DMS153 (cell line): ENCODE results near the gene PIR.

Source experiments
- DNase-seq: peaks from one replicate; lab custom pipeline; 2025; lab: John Stamatoyannopoulos, UW

The PIR gene

DNA sequence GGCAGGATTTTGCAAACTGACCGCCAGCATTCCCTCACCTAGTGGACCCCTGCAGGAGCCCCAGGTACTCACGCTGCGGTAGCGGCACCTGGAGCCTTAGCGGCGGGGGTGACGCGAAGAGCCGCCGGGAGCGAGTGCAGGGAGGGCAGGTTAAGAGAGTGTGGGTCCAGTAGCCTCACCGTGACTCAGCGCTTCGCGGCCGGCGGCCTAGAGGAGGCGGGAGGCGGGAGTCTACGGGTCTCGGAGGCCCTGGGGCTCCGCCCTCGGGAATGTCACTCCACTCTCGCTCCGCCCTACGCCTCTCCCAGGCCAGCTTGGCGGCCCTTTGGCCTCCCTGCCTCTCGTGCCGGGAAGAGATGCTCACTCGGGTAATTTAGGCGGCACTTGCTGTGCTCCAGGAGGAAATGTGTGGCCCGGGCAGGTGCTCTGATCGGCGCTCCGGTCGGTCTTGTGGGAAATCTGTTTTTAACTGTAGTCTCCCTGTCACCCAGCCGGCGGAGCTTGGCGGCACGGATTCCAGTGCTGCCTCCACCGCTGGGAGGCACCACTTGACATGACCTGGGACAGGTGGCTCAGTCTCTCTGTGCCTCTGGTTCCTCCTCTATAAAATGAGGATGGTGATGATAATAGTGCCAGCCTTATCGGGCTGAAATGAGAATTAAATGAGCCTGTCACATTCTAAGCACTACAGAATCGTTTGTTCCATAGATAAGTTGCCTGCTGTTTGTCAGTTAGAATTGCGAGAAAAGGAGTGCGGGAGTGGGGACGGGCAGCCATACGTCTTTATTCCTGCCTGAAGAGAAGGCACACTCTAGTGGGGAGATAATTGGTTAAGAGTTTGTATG lies at the start of gene PIR:
PIR (minus strand) TSS at position 216 of the 845 bp plus-strand sequence. CDS start 2,076 bp downstream, outside the sequence.
- DNase-seq = peak; percentile 67

DNA sequence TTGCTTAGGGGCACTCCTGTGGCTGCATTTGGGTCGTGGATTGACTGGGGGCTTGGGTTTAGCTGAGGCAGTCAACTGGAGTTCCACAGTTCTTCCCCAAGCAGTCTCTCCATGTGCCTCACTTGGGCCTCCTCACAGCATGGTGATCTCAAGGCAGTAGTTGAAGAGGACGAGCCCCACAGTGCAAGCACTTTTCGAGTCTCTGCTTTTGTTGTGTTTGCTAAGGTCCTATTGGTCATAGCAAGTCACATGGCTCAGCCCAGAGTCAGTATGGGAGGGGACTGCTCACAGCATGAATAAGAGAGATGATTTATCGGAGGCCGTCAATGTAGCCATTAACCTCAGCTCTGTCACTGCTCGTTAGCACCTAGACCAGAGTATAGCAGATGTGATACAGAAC lies 37.2 kb upstream of the PIR start:
- no peak for DNase-seq

DNA sequence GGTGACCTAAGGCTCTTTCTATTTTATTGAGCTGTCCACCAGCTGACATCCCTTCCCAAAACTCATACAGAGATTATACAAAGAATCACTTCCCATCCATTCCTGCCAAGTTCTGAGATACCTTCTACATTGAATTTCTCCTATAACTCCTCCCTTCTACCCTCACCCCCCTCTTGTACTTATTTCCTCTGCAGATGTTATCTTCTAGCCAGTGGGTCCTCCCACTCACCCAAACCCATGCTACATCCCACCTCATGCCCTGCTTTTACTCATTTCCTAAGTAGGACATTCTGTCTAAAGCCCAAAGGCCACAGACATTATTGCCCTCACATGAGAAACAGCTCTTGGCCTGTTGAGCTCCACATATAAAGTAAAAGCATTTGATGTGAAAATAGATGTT lies 36.0 kb upstream of the PIR start:
- DNase-seq = no peak

DNA sequence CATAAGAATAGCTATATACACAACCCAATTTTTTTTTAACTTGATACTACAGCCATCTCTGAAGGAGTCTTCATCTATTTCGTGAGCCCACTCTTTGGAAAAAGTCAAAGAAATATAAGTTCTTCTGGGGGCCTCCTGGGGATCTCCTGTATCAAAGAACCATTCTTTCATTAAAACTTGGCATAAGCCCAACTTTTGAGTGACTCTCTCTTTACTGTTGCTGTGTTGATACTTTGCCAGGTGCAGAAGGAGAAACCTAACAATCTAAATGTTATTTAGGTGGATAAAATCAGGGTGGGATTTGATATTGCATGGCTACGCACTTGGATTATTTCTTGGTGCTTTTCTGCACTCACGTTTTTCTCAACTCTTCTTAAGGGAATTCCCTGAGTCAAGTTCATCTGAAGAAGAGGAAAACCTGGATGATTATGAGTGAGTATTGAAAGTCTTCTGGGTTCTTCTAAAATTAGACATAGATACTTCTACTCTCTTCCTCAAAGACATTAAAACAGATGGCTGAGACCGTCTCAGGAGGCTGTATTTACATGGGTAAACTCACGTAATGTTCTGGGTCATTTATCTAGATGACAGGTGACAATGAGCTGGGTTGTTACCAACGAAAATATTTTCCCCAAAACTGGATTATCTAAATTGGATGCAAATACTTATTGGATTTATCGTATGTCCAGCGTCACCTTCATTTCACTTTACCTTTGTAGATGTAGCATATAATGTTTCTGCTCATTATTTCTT lies 32.7 kb upstream of the PIR start:
- DNase-seq = peak; percentile 30

DNA sequence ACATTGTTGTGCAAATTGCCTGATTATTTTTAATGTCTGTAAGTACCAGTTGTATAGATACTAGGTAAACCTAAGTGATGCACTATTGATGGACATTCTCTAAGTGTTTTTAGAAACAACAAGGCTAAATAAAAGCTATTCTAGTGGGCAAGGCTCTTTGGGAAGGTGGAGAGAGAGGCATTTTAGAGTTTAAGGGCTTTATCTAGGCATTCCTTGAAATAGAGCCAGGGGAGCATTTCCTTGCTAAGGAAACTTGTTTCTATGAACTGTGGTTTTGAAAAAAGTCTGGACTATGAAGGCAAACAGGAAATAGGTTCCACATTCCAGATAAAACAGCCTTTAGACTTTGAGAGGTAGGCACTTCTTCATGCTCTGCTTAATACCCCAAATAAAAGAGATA lies 31.3 kb upstream of the PIR start:
- DNase-seq = no peak

DNA sequence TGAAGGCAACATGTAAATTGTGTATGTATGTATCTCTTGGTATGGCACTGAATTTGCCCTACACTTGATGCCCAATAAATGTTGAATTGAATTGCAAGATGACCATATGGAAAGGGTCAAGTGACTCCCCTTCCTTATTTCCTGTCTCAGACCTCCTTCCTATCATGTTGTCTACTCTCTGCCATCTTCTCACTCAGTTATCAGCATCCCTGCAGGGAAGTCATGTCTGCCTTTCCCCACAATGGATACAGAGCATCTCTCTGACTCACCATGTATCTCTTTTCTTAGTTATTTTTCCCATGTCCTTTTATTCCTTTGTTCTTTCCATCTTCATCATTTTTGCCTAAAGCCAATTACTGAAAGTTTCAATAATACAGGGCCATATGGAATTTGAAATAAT lies 30.0 kb upstream of the PIR start:
- no peak for DNase-seq

DNA sequence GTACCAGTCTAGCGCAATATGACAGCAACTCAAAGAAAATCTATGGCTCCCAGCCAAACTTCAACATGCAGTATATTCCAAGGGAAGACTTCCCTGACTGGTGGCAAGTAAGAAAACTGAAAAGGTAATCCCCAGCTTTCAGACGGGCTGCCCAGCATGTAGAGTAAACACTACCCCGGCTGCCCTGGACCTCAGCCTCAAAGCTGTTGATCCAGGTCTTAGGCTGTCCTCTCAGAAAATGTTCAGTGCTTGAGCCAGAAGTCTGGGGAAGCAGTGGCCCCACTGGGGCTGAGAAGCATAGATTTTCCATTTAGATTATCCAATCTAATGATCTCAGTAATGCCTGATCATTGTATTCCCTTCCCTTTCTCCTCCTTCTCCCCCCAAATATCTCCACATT lies 29.3 kb upstream of the PIR start:
- no peak for DNase-seq

DNA sequence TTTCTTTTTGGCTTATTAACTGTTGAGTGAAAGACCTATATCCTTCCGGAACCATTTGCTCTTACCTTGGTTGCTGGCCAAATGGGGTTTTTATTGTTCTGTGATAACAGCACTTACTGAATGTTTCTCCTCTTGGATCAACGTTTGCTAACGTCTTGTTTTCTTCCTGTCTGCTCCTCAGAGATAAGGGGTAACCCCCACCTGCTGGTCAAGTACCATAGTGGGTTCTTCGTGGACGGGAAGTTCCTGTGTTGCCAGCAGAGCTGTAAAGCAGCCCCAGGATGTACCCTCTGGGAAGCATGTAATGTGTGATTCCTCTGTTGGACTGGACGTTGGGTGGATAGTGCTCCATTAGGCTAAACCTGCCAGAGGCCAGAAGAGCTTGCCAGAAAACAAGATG lies 22.8 kb upstream of the PIR start:
- no peak for DNase-seq

DNA sequence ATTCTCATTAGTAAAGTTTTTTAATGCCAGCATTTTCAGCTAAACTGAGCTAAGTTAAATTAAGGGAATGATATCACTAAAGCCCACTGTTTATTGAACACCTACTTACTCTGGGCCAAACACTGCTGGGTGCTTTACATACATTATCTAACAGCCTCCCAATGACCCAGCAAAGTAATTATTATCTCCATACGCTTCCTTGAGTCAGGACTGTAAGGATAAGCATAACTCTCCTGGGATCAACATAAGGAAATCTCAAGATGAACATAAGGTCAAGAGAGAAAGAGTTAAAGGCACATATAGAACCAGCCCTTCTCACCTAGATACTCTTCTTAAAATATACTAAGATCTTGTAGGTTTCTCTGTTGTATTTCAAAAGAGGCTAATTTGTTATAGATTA lies 21.1 kb upstream of the PIR start:
- no peak for DNase-seq

DNA sequence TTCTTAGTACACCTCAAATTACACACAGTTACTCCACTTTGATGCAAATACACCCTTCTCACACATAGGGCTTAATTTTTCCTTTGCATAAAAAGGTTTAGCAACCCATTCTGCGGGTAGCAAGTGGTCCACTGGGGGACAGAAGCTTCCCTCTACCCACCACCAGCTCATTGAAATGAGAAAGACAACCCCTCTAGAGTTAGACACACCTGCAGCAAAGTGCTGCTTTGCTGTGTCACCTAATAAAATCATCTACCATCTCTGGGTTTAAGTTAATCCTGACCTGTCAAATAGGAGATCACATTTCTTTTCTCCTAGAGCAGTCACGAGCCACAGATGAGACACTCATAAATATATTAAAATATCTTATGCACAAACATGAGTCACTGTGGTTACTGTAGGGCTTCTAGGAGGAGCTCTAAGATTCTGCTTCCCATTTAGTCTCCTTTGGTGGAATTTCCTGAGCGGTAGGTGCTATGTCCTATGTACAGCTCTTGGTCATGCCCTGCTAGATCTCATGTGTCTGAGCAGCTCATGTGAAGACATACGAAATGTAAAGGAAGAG lies 19.4 kb upstream of the PIR start:
- DNase-seq = no peak

DNA sequence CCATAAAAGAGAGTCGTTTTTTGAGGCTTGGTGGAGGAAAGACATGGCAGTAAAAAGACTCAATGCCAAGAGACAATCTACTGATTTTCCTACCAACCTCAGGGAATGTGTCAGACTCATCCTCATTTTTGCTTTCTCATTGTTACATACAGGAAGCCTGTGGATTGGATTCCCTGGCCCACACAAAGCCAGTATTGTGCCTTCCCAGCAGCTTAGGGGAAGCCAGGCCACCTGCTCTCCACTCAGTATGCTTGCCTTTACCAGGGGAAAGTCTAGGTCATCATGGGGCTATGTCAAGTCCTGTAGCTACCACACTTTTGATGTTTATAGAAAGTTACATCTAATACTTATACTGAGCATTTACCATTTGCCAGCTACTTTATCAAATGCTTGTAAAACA lies 18.4 kb upstream of the PIR start:
- DNase-seq = no peak

DNA sequence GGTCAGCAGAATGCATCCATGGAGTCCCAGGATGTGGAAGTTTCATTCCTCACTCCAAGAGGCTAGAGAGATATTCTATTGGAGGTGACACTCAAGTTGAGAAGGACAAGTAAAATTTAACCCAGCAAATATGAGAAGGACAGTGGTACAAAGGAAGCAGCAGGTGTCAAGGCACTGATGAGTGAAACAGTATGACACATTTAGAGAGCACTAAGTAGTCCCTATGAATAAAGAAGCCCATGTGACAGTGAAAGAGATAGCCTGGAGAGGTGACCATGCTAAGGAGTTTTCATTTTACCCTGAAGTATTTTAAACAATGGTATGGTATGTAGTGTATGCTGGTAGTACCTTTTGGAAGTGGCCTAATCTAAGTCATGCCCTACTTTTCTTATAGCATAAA lies 16.7 kb upstream of the PIR start:
- DNase-seq = no peak

DNA sequence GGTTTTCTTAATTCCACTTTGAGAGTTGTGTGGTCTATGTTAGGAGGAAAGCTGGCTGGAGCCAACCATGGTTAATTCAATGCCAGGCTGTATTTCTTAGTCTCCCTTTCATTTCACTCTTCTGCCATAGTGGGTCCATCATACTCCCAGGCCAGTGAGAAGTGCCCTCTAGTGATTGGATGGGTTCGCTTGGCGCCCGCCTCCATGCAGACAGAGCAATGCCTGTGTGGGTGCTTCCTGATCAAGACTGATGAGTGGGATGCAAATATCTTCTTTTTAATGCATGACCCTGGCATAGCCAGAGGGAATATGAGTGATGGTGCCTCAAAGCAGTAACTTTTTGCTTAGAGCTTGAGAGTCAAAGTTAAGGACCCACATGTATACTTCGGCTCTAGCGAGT lies 13.9 kb upstream of the PIR start:
- no peak for DNase-seq

DNA sequence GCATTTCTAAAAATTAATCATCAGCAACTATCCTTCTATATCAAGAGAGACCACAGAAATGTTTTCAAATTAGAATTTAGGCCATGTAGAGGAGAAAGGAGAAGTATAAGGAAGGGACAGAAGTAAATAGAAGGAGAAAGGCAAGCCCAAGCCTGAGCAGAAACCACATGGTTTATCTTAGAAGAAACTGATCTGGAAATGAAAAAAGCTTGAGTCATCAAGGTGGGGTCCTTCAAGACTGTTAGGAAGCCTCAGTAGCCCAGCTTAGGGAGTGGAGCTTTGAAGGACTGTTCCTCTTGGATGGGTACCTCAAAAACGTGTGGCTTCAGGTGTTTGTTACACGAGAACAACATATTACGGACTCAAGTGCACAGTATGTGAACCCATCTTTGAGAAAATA lies 12.0 kb upstream of the PIR start:
- no peak for DNase-seq

DNA sequence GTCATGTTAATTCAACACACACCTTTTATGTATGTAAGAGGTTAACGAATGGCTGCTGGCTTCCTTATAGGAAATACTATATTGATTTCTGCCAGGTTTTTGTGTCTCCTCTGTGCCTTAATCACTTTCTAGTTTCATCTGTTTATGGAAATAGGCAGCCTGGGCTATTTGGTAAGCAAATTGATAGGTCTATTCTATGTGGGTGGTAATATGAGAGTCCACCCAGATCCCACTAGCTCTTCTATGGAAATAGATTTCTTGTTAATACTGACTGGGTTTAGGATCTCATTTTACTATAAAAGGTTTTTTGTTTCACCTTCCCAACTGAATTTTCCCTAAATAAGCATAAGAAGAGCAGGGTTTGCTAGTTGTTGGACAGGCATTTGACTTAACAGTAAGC lies 11.5 kb upstream of the PIR start:
- no peak for DNase-seq

DNA sequence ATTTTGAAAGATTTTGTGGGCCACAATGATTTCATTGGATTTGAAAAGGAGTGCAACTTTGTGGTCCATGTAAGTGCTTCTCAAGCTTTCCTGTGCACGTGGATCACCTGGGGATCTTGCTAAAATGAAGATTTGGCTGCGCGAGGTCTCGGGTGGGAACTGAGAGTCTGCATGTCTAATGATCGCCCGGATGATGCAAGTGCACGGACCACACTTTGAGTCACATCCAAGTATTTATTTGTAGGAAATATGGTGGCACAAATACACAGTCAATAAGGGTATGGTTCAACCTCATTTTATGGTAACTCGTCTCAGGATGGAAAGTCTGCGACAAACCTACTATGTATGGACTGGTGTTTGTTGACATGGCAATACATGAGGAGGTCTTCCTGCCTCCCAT lies 8.4 kb upstream of the PIR start:
- DNase-seq = no peak

DNA sequence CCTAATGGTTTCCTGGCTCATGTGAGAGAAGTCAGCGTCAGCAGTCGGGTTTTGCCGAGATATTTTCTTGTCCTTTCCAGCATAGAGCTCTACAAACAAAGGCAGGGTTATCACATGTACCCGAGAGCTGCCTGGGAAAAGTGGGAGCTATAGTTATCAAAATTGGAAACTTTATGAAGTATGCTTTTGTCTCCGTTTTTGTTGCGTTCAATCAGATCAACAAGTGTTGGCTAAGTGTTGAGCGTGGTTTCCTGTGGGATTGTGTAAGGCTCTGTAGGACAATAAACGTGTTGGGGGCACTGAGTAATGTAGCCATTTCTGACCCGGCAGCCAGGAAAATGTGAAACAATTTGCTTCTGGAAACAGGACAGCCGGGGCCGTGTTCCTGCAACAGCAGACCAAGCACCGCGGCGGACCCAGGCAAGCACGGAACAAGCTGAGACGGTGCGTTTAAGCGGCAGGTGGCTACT lies 7.4 kb upstream of the PIR start, which contains the start of gene BMX:
BMX (plus strand) TSS at position 311 of the 470 bp plus-strand sequence. CDS start 7,547 bp downstream, outside the sequence.
- DNase-seq = no peak

DNA sequence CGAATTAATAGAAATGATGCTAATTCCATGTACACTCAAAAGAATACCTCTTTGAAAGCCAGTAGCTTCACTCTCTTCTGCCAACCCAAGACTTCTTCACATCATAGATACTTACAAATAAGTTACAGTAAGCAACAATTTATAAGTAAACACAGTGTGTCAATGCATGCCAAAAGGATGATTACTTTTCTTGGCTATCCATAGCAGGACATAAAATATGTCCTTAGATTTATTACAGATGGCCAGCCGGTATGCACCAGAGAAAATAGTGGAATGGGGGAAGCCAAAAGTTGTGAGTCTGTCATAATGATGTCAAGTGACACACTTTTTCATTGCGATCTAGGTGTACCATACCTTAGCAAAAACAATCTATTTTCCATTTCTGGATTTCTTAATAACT lies 6.8 kb upstream of the PIR start:
- DNase-seq = no peak

DNA sequence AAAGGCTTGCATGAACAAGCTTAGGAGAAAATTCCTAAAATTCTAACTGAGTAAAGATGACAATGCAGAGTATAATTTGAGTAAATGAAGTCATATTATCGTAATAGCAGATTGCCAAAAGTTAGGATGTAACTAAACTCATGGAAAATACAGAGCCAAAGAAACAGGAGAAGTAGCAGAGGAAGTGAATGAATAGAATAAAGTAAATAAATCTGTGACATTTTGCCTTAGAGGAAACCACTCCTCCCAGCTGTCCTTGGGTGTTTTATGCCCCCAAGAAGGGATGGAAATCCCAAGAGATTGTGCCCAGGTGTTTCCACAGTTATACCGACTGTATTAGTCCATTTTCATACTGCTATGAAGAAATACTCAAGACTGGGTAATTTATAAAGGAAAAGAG lies 5.6 kb upstream of the PIR start:
- no peak for DNase-seq

DNA sequence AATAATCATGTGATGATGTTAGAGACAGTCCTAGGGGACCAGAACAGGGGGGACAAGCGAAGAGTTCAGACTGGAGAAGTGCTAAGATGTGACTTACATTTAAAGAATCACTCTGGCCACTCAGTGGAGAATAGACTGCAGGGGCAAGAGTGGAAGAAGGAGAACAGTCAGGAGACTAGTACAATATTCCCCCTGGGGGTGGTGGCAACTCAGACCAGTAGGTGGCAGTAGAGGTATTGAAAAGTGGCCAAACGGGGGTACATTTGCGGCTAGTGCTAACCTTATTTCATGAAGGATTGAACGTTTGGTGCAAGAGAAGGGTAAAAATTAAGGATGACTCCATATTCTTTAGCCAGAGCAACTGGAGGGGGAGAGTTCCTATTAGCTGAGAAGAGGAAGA lies 4.7 kb upstream of the PIR start:
- no peak for DNase-seq

DNA sequence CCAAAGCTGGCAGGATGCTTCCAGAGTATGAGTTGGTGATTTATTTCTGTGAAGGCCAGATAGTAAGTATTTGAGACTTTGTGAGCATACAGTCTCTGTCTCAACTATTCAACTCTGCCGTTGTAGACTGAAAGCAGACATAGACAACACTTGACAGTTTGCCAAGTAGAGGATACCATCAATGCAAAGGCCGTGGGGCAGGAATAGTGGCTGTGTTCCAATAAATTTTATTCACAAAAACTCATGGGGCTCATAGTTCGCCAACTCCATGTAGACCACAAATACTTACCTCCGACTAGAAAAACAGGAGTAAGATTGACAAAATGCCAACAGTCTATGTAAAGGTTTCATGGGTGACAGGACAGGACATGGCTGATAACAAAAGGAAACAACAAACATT lies 3.7 kb upstream of the PIR start:
- DNase-seq = no peak

DNA sequence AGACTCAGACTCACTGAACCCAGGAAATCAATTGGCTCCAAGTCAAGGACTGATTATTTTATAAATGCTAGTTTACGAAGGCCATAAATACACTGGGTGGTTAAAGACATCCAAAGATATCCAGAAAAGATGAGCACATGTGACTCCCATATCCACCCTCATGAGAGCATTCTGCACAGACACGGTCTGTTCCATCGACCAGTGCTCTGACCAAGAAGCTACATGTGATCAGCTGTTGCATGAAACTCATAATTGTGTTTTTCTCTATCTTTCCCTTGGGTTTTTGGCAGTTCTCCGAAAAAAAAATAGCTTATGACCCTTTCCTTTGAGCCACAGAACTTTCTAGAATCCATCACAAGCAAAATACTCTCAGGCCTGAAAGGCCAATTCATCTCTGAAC lies 2.7 kb upstream of the PIR start:
- no peak for DNase-seq

DNA sequence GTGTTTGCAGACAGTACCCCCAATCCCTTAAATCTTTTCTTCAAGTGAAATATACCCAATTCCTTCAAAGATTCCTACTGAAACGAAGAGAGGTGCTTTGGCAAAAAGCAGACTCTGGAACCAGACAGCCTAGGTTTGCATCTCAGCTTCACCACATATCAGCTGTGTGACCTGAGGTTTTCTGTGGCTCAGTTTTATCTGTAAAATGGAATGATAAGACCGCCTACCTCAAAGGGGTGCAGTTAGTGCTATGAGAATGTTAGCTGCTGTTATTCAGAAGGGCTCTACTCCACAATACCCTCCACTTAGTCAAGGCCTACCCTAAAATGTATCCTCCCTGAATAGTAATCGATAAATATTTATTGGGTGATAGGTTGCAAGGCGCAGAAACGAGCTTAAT lies 664 bp downstream of the PIR start:
- no peak for DNase-seq
